Skin of body (tissue), 3 donors: ENCODE data around the gene ZFP30. TPM values are rescaled to one million over a fixed set of nuclear protein-coding genes. Genes with fewer than 3 reads are reported as not detected.

ENCODE experiments used
- DNase-seq: peaks from one replicate; lab custom pipeline; 2025; lab: John Stamatoyannopoulos, UW
- small RNA-seq: library from RNA; depleted of rRNA; stranded (forward); fragments of <200 nt; gene quantifications from one replicate; pipeline ENCODE3, GENCODE V24; 2014; ENCODE audit warnings: low replicate concordance
- total RNA-seq: library from RNA; depleted of rRNA; stranded (reverse); fragments of >200 nt; gene quantifications from one replicate; pipeline ENCODE4 v1.2.3, GENCODE V29; 2014

Gene ZFP30
- total RNA-seq, 1 donor from 2014 or later: 22.0 TPM

- DNase-seq: no peak
Observed at GRCh38 chr19:37564624-37565369, 90.5 kb downstream of the ZFP30 start.

Small RNA genes within 50 kb of the gene (small RNA-seq; reads per million reads assigned to genes)
- not detected for gene SELENOKP1

Other genes starting within 250 kb of the ZFP30 start
- gene ZNF569, start 188.0 kb downstream of the ZFP30 start, total RNA-seq: 11.3 TPM
- 7.2 TPM for gene ZNF570, start 186.1 kb downstream of the ZFP30 start, total RNA-seq
- 7.7 TPM for gene ZNF793, start 148.5 kb downstream of the ZFP30 start, total RNA-seq
- 7.4 TPM for gene ZNF571, start 60.7 kb downstream of the ZFP30 start, total RNA-seq
- 2.4 TPM for gene ZNF540, start 60.6 kb downstream of the ZFP30 start, total RNA-seq
- gene ZNF607, start 64.3 kb upstream of the ZFP30 start, total RNA-seq: 7.4 TPM
- gene ZNF573, start 124.1 kb upstream of the ZFP30 start, total RNA-seq: 15.6 TPM